ENCODE results near the gene GNA15.
"Not testable (repeated sequence)": the region's sequence is repeated elsewhere in the genome, so short reads cannot be mapped to it uniquely, and the experiment has no call there.

GNA15 gene, protein sequence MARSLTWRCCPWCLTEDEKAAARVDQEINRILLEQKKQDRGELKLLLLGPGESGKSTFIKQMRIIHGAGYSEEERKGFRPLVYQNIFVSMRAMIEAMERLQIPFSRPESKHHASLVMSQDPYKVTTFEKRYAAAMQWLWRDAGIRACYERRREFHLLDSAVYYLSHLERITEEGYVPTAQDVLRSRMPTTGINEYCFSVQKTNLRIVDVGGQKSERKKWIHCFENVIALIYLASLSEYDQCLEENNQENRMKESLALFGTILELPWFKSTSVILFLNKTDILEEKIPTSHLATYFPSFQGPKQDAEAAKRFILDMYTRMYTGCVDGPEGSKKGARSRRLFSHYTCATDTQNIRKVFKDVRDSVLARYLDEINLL

GRCh38 chr19:3135961-3136683 is at the start of gene GNA15:
Gene GNA15 (plus strand): TSS chr19:3136033. CDS start chr19:3136451, 418 bp downstream.
- DNase-seq = peak; percentile 84

GRCh38 chr19:3087769-3088168 is 48.1 kb upstream of the GNA15 start:
- DNase-seq = no peak

GRCh38 chr19:3089299-3089855 is 46.5 kb upstream of the GNA15 start:
- not testable (repeated sequence) for DNase-seq

GRCh38 chr19:3094601-3095440 is 41.0 kb upstream of the GNA15 start:
- DNase-seq = peak; percentile 39

GRCh38 chr19:3095441-3096191 is 40.2 kb upstream of the GNA15 start:
- peak; percentile 37 for DNase-seq

DNA sequence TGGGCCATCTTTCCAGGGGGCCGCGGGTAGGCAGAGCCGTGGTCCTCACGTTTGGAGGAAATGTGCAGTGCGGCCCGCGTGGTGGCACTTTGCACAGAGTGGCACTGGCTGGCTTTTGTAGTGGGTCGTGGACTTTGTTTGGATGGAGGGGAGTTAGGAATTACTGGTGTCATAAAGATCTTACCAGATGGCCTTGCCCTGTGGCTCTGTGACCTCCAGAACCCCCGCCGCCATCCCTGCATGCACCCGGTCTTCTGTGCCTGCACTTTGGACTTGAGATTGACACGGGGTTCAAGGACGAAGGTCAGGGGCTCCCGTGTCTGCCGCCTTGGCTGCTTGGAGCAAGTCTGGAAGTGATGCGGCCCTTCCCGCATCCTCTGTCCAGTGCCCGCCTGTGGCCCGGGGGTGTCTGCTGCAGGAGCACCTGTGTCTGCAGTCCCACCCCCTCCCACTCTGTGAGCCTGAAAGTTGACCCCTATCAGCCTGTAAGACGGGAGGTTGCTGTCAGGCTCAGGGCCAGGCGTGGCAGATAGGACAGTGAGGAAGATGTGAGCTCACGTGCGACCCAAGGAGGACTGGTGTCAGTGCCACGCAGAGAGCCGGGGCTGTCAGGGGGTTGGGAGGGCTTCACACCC is 39.4 kb upstream of the GNA15 start:
- DNase-seq = no peak

GRCh38 chr19:3096902-3097326 is 38.9 kb upstream of the GNA15 start:
- DNase-seq = no peak

DNA sequence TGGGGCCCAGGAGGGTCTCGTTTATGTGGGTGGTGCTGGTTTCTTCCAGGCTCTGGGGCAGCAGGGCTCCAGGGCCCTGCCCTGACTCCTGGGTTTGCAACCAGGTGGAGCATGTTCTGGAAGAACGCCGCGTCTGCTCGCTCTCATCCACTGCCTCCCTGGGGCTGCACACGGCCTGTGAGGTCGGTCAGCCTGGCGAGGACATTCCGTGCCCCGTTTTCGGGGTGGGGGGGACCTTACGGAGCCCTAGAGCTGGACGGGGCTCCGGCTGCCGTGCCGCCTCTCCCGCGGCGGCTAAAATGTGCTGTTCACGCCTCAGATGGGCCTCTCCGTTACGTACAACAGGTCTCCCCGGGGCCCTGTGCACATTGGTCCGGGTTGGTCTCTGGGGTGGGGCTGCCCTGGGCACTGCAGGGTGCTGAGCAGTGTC is 38.4 kb upstream of the GNA15 start:
- no peak for DNase-seq

GRCh38 chr19:3098141-3098514 is 37.7 kb upstream of the GNA15 start:
- DNase-seq = no peak

DNA sequence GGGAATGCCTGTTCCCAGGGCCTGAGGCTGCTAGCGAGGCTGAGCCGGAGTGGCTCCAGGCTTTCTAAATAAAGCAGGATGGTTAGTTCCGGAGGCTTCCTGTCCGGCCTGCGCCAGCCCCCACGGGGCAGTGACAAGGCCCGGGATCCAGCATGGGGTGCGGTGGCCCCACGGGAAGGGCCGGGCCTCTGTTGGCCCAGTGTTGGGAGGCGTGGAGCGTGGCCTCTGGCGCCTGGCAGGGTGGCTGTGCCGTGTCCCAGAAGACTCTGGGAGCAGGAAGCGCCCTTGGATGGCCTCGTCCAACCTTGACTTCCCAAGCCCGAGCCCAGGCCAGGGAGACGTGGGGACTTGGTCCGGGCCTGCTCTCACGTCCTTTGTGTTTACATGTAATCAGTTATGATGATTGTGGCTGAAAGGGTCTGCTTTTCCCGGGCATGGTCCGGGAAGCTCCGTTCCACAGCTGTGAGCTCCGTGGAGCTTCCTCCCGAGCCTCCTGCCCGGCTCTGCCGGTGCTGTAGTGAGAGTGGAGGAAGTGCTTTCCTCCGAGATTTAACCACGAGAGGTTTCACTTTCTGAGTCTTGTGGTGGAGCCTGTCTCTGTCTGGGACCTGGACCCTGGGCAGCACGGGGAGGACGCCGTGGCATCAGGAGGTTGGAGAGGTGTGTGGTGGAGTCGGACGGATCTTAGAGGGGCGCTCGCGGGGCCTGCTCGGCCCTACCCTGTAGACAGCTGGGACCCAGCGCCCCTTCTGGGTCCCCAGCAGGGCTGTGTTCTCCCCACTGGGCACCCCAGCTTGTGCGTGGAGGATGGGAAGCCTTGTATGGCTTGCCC is 37.1 kb upstream of the GNA15 start:
- peak; percentile 31 for DNase-seq

- DNase-seq = no peak
Observed at GRCh38 chr19:3099347-3100145, 36.3 kb upstream of the GNA15 start.

GRCh38 chr19:3100331-3100730 is 35.5 kb upstream of the GNA15 start:
- no peak for DNase-seq

DNA sequence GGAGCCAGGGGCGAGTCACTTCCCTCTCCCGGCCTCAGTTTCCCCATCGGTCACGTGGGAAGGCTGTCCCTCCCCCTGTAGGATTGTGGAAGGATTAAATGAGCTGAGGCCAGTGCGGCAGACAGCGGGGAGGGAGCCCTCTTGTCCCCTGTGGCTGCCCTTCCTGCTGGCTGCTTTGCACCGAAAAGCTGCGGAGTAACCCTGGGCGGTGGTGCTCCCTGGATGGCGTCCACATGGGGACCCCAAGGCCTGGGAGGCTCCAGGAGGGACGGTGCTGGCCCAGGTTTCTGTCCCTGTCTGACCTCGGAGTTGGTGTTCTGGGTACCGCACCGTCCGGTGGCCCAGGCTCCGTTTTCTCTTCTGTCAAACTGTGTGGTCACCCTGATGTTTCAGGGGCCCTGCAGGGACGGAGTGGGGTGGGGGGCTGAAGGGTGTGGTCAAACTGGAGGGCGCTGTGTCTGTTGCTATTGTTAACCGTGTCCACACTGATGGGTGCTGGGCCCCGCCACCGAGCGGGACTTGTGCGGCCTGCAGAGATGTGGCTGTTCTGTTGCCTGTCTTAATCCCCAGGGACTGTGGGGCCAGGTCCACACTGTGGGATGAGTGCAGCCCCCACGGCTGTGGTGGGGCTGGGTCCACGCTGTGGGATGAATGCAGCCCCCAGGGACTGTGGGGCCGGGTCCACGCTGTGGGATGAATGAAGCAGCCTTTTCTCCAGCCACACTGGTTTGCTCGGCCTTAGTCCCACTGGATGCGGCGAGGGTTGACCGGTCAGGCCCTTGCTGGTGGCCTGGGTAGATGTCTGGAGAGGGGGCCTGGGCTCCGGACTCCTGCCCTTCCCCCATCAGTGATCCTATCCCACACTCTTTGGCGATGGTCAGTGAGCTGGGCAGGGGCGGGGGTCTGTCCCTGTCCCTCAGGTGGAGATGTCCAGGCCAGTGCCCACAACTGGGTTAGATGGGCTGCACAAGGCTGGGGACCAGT is 34.8 kb upstream of the GNA15 start:
- DNase-seq = no peak

- DNase-seq = no peak
Observed at GRCh38 chr19:3102239-3103140, 33.3 kb upstream of the GNA15 start.

- DNase-seq = no peak
Observed at GRCh38 chr19:3104708-3104983, 31.2 kb upstream of the GNA15 start.

DNA sequence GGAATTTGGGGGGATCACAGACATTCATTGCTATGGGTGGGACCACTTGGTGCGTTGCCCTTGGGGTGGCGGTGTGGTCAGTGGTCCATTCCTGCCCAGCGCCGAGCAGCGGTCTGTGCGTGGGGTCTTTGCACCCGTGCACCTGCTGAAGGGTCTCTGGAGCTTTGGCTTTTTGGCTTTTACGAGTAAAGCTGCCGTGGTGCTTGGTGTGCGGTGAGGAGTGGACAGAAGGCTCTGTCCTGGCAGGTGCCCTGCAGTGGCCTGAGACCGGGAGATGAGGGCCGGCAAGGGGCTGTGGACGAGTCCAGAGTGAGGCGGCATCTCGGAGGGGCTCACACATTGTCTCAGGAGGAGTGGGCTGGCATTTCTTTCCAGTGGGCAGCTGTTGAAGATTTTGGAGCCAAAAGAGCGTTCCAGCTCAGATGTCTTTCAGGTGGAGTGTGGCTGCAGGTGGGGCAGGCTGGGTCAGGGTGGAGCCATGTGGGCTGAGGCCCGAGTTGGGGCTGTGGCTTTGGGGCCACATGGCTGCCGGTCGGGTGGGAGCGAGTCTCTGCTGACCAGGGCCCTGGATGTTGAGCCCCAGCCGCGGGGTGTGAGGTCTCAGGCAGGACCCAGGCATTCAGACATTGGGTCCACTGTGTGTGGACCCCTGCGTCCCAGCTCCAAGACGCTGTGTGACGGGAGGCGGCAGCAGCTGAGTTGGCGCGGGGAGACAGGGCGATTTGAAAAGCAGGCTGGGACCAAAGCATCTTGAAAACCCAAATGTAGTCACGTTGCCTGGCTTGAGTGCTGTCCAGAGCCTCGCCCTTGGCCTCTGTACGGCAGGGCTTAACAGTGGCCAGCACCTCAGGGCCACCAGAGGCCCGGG is 30.0 kb upstream of the GNA15 start:
- DNase-seq = no peak

Data from activated CD4-positive, alpha-beta T cell treated with anti-CD3 and anti-CD28 coated beads, Interleukin-2, Interleukin-6, amounts not matched to agents 100 ng/mL and 50 ng/mL, durations not matched to agents 16 hours and 8 hours (primary cell).